Keratinocyte (primary cell): ENCODE measurements around the gene ELP4. TPM values are rescaled to one million over a fixed set of nuclear protein-coding genes. Genes with fewer than 3 reads are reported as not detected.

Experiments used
- DNase-seq: peaks from one replicate; pipeline ENCODE4 v3.0.0-alpha.2; 2011; ENCODE audit warnings: low read depth, missing footprints, low spot score
- FAIRE-seq: peaks from 2 replicates; lab custom pipeline; 2011; peaks lifted over from hg19 to GRCh38; lab: Jason Lieb, UNC
- H2AFZ ChIP-seq: 2 replicates; pipeline ENCODE4 v1.6.0; 2012; ENCODE audit warnings: low read length, control low read depth, inconsistent platforms; ENCODE audit not compliant: control insufficient read depth
- H3K27ac ChIP-seq: 2 replicates; pipeline ENCODE4 v1.5.1; 2011; ENCODE audit warnings: low read length; ENCODE audit not compliant: control insufficient read depth, insufficient read depth
- H3K27me3 ChIP-seq: 3 replicates; pipeline ENCODE4 v1.6.0; 2011; ENCODE audit warnings: low read length; ENCODE audit not compliant: control insufficient read depth, insufficient read depth; ENCODE audit errors: extremely low read depth
- H3K36me3 ChIP-seq, 2 experiments: 2 replicates in 1 of 2; 3 replicates in 1 of 2; pipeline ENCODE4 v1.5.1; 2011; ENCODE audit warnings: low read length in 2 of 2, mild to moderate bottlenecking in 1 of 2; ENCODE audit not compliant: control insufficient read depth in 2 of 2, insufficient read depth in 2 of 2; ENCODE audit errors: extremely low read depth in 1 of 2
- H3K4me1 ChIP-seq: 3 replicates; pipeline ENCODE4 v1.5.1; 2011; ENCODE audit warnings: low read length; ENCODE audit not compliant: control insufficient read depth, insufficient read depth; ENCODE audit errors: extremely low read depth
- H3K4me2 ChIP-seq: 3 replicates; pipeline ENCODE4 v1.6.0; 2011; ENCODE audit warnings: low read depth, low read length; ENCODE audit not compliant: control insufficient read depth, insufficient read depth; ENCODE audit errors: extremely low read depth
- H3K4me3 ChIP-seq, 3 experiments: fragments of 200-600 bp in 1 of 3; sonication (generic) in 1 of 3; 2 replicates in 2 of 3; 3 replicates in 1 of 3; pipeline ENCODE4 v1.5.1; 2011 to 2016; ENCODE audit warnings: low read length in 3 of 3, mild to moderate bottlenecking in 3 of 3, control low read depth in 2 of 3, inconsistent platforms in 1 of 3, low read depth in 1 of 3, mixed read lengths in 1 of 3, mixed run types in 1 of 3, moderate library complexity in 1 of 3; ENCODE audit not compliant: control insufficient read depth in 2 of 3, insufficient read depth in 2 of 3; ENCODE audit errors: extremely low read depth in 1 of 3
- H3K79me2 ChIP-seq: 2 replicates; pipeline ENCODE4 v1.6.0; 2012; ENCODE audit warnings: low read length; ENCODE audit not compliant: control insufficient read depth, insufficient read depth
- H3K9ac ChIP-seq: 3 replicates; pipeline ENCODE4 v1.6.0; 2011; ENCODE audit warnings: low read length; ENCODE audit not compliant: control insufficient read depth, insufficient read depth; ENCODE audit errors: extremely low read depth
- H3K9me1 ChIP-seq: 3 replicates; pipeline ENCODE4 v1.6.0; 2011; ENCODE audit warnings: low read length; ENCODE audit not compliant: control insufficient read depth, insufficient read depth; ENCODE audit errors: extremely low read depth
- H3K9me3 ChIP-seq: 2 replicates; pipeline ENCODE4 v1.5.1; 2012; ENCODE audit warnings: low read depth, low read length; ENCODE audit not compliant: control insufficient read depth
- H4K20me1 ChIP-seq: 3 replicates; pipeline ENCODE4 v1.6.0; 2011; ENCODE audit warnings: low read length; ENCODE audit not compliant: control insufficient read depth, insufficient read depth; ENCODE audit errors: extremely low read depth
- EZH2 ChIP-seq: IDR thresholded peaks from one replicate; pipeline ENCODE4 v1.6.1; 2012; ENCODE audit warnings: inconsistent platforms, mild to moderate bottlenecking, low read length, moderate library complexity
- dilution Hi-C: fragments of 300-500 bp; cut with MboI; formaldehyde crosslinking; loops from one replicate; pipeline ENCODE4 v1.7.0; 2020; ENCODE audit warnings: low sequenced_read_pairs; ENCODE audit not compliant: extremely low pct_ligation_motif_present
- polyA plus RNA-seq, 5 experiments: library from polyadenylated mRNA; depleted of rRNA in 3 of 5; stranded (reverse) in 3 of 5; stranded (forward) in 1 of 5; unstranded in 1 of 5; fragments of >200 nt; gene quantifications; 1 replicate in 1 of 5; 2 replicates in 3 of 5; 3 replicates in 1 of 5; pipeline versions ENCODE4 v1.2.1 to v1.2.3, GENCODE V29; 2011 to 2012; ENCODE audit warnings: missing spikeins in 2 of 5, low read depth in 1 of 5, low replicate concordance in 1 of 5
- TF ChIP-seq, protein P1 (sequence below), 3 experiments: IDR thresholded peaks in 1 of 3; conservative IDR thresholded peaks in 1 of 3; optimal IDR thresholded peaks in 1 of 3; 2 replicates in 2 of 3; 3 replicates in 1 of 3; pipeline versions ENCODE3 to v1.5.1; 2011; ENCODE audit warnings: low read length in 3 of 3, mild to moderate bottlenecking in 3 of 3, moderate library complexity in 2 of 3, control low read depth in 1 of 3, inconsistent platforms in 1 of 3; ENCODE audit not compliant: insufficient read depth in 2 of 3; ENCODE audit errors: extremely low read depth in 1 of 3

The ELP4 gene
- polyA plus RNA-seq, 1 donor (not counting 4 experiments of a cell fraction or from before 2014, with no cell fraction given), result 29.6 TPM

DNA sequence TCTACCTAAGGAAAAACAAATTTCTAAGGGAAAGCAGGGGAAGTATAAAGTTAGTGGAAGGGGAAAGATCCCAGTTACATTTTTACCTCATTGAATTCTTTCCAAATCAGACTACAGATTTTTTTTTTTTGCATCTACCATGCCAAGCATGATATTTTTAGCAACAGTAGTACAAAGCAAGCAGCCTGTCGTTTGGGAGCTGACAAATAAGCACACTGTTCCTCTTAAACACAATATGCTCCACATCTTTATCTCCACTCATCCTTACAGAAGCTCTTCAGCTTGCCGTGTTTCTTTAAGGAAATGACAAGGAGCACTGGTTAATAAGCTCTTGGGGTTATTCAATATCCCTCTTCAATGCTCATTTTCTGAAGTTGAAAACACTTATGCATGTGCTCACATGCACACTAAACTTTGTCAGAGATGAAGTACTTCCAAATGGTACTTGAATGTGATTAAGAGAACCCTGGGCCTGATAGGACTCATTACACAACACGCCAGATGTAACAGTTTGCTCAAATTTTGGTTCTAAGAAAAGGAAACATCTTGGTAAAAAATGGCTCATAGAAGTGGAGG lies 247.8 kb downstream of the ELP4 start:
- no peaks in the 10 kb centered on the region for H3K27me3 ChIP-seq
- no peaks in the 10 kb centered on the region for H3K9me1 ChIP-seq
- H3K9me3 ChIP-seq, result no peaks in the 10 kb centered on the region
- no peak overlapping the region for H3K9ac ChIP-seq
- dilution Hi-C loops, result no loop called here
- DNase-seq (no peak), FAIRE-seq (no peak)
- no peak overlapping the region for H2AFZ ChIP-seq
- no peaks in the 10 kb centered on the region for H3K36me3 ChIP-seq
- H3K4me2 ChIP-seq, result no peak overlapping the region
- TF ChIP-seq EZH2, result no peak
- TF ChIP-seq, protein P1, sequence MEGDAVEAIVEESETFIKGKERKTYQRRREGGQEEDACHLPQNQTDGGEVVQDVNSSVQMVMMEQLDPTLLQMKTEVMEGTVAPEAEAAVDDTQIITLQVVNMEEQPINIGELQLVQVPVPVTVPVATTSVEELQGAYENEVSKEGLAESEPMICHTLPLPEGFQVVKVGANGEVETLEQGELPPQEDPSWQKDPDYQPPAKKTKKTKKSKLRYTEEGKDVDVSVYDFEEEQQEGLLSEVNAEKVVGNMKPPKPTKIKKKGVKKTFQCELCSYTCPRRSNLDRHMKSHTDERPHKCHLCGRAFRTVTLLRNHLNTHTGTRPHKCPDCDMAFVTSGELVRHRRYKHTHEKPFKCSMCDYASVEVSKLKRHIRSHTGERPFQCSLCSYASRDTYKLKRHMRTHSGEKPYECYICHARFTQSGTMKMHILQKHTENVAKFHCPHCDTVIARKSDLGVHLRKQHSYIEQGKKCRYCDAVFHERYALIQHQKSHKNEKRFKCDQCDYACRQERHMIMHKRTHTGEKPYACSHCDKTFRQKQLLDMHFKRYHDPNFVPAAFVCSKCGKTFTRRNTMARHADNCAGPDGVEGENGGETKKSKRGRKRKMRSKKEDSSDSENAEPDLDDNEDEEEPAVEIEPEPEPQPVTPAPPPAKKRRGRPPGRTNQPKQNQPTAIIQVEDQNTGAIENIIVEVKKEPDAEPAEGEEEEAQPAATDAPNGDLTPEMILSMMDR (optimal IDR thresholded peaks at IDR 0.05 in 1 of 3, IDR thresholded peaks at IDR 0.05 in 1 of 3, conservative IDR thresholded peaks at IDR 0.05 in 1 of 3; ENCODE audit: extremely low read depth in 1 of 3, insufficient read depth in 2 of 3, low read length in 3 of 3), result no peak
- H3K27ac ChIP-seq, result no peak overlapping the region
- no peaks in the 10 kb centered on the region for H3K79me2 ChIP-seq
- H3K4me3 ChIP-seq, result no peak overlapping the region
- no peaks in the 10 kb centered on the region for H4K20me1 ChIP-seq
- no peaks in the 10 kb centered on the region for H3K4me1 ChIP-seq

DNA sequence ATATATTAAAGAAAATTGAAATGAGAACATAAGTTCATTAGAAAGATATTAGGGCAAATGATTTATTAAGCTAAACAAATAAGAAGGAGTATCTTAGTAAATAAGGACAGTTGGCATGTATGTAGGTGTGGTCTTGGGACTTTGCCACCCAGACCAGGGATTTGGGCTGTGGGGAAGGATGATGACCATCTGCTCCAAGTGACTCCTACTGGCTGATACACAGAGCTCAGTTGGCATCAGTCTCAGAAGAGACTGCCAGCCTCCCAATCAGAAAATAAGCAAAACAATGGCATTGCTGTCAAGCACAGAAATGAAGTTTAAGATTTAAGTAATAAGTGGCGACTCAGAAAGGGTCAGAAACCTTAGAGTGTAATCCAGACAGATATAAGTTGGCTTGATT lies 252.1 kb downstream of the ELP4 start:
- TF ChIP-seq, protein P1 (optimal IDR thresholded peaks at IDR 0.05 in 1 of 3, IDR thresholded peaks at IDR 0.05 in 1 of 3, conservative IDR thresholded peaks at IDR 0.05 in 1 of 3; ENCODE audit: extremely low read depth in 1 of 3, insufficient read depth in 2 of 3, low read length in 3 of 3), result no peak
- TF ChIP-seq EZH2, result no peak
- dilution Hi-C loops, result no loop called here
- H3K27ac ChIP-seq, result no peak overlapping the region
- H3K9me1 ChIP-seq, result no peaks in the 10 kb centered on the region
- FAIRE-seq, result no peak
- no peaks in the 10 kb centered on the region for H3K9me3 ChIP-seq
- no peak overlapping the region for H3K4me2 ChIP-seq
- H3K4me3 ChIP-seq, result no peak overlapping the region
- H2AFZ ChIP-seq, result no peak overlapping the region
- H3K4me1 ChIP-seq, result no peaks in the 10 kb centered on the region
- H3K79me2 ChIP-seq, result no peaks in the 10 kb centered on the region
- H4K20me1 ChIP-seq, result no peaks in the 10 kb centered on the region
- H3K9ac ChIP-seq, result no peak overlapping the region
- H3K36me3 ChIP-seq, result no peaks in the 10 kb centered on the region
- DNase-seq, result no peak
- H3K27me3 ChIP-seq, result no peaks in the 10 kb centered on the region
